ENCODE results near the gene CAST. TPM values are rescaled to one million over a fixed set of nuclear protein-coding genes. Genes with fewer than 3 reads are reported as not detected.

The CAST gene
- total RNA-seq, 1 experiment from 2014 or later = 52.3 TPM

DNA sequence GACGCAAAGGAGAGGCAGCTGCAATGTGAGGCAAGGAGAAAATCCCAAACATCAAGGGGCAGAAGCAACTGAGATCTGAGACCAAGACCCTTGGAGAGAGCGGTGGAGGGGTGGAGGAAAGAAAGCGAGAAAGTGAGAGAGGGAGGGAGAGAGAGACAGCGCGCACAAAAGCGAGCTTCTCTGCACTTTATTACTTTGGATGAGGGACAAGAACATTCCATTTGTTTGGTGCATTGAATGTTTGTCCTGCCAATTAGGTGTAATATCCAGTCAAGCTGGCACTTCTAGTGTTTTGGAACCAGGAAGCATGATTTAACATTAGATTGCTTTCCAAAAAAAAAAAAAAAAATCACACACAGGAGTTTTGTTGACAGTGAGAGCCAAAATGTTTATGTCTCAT is 1.4 kb downstream of the CAST start:
- Histone ChIP-seq H4K20me1 (ENCODE audit: control insufficient read depth, insufficient read depth, insufficient read length) (no peaks in the 10 kb centered on the region), H3K27me3 (ENCODE audit: insufficient read depth, low read length) (peaks cover 11% of the 10 kb centered on the region; the same call in 1 of the 2 replicates)
- TF ChIP-seq, protein P1, sequence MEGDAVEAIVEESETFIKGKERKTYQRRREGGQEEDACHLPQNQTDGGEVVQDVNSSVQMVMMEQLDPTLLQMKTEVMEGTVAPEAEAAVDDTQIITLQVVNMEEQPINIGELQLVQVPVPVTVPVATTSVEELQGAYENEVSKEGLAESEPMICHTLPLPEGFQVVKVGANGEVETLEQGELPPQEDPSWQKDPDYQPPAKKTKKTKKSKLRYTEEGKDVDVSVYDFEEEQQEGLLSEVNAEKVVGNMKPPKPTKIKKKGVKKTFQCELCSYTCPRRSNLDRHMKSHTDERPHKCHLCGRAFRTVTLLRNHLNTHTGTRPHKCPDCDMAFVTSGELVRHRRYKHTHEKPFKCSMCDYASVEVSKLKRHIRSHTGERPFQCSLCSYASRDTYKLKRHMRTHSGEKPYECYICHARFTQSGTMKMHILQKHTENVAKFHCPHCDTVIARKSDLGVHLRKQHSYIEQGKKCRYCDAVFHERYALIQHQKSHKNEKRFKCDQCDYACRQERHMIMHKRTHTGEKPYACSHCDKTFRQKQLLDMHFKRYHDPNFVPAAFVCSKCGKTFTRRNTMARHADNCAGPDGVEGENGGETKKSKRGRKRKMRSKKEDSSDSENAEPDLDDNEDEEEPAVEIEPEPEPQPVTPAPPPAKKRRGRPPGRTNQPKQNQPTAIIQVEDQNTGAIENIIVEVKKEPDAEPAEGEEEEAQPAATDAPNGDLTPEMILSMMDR (conservative IDR thresholded peaks at IDR 0.05) = no peak

More for the DNA sequence above, 1.4 kb downstream of the CAST start:
- Mint-ChIP-seq H3K27ac (0 out of 7 replicates have a peak overlapping the region, but pooled peaks of 1 of the 3 experiments have one; percentile 6), H3K4me3 (peak overlapping the region; percentile 95 to 99), H3K9me3 (no peaks in the 10 kb centered on the region; a peak in 2 of 5 replicates), H3K27me3 (ENCODE audit: low read depth) (peaks cover 46% of the 10 kb centered on the region), H3K36me3 (ENCODE audit: insufficient read depth in 1 of 3, low read depth in 3 of 3) (0 out of 7 replicates have a peak, but pooled peaks cover 0 to 2% (median 0%) of the 10 kb centered on the region in 3 experiments), H3K4me1 (peaks cover 17 to 22% of the 10 kb centered on the region in 2 experiments)
- DNase-seq = no peak
- Histone ChIP-seq H3K9me3 (ENCODE audit: control insufficient read depth, low read depth, low read length) (no peaks in the 10 kb centered on the region), H4K8ac (replicated peaks; ENCODE audit: insufficient read length, low read depth, low read length) (no peak overlapping the region), H3K18ac (ENCODE audit: insufficient read length, low read depth, low read length) (no peak overlapping the region), H2BK120ac (ENCODE audit: low read depth, low read length, poor library complexity, severe bottlenecking) (no peak overlapping the region), H3K4me2 (ENCODE audit: insufficient read depth, insufficient read length, low read length) (peak overlapping the region; percentile 79), H2AK5ac (ENCODE audit: insufficient read length, low read length) (no peak overlapping the region), H3K56ac (ENCODE audit: insufficient read length, low read depth, low read length) (no peak overlapping the region), H2BK12ac (ENCODE audit: insufficient read length, low read depth, low read length) (no peak overlapping the region), H2BK20ac (ENCODE audit: low read depth, low read length, poor library complexity, severe bottlenecking) (no peak overlapping the region), H3K27ac (ENCODE audit: insufficient read length, low read depth, low read length) (no peak overlapping the region), H3K4me1 (ENCODE audit: insufficient read depth, low read length) (no peaks in the 10 kb centered on the region), H3K23ac (ENCODE audit: insufficient read length, low read depth, low read length) (no peak overlapping the region), H3K14ac (ENCODE audit: insufficient read depth, low read length) (no peak overlapping the region), H2BK15ac (ENCODE audit: low read depth, low read length) (no peak overlapping the region), H3K4ac (ENCODE audit: low read depth, low read length) (no peak overlapping the region), H4K5ac (ENCODE audit: insufficient read length, low read depth, low read length) (no peak overlapping the region), H3T11ph (ENCODE audit: low read length) (no peak overlapping the region), H4K91ac (ENCODE audit: insufficient read length, low read depth, low read length) (no peak overlapping the region), H3K9ac (ENCODE audit: extremely low read depth, insufficient read length, low read length) (no peak overlapping the region), H3K23me2 (ENCODE audit: insufficient read length, low read depth, low read length, poor library complexity, severe bottlenecking) (peaks cover 22% of the 10 kb centered on the region), H2BK5ac (ENCODE audit: insufficient read length, low read length) (no peak overlapping the region), H2AFZ (ENCODE audit: low read length) (no peak overlapping the region), H3K79me1 (ENCODE audit: insufficient read depth, low read depth, low read length, poor library complexity, severe bottlenecking) (no peaks in the 10 kb centered on the region), H3K79me2 (ENCODE audit: insufficient read depth, low read length) (no peaks in the 10 kb centered on the region)
- WGBS (ENCODE audit: extremely low coverage, insufficient read length, low lambda C conversion rate) = no CpG with 5 or more reads among the region's 6 CpGs

All from H9 (cell line).